Transverse colon (tissue), 4 donors: ENCODE measurements around the gene ME3. TPM values are rescaled to one million over a fixed set of nuclear protein-coding genes. Genes with fewer than 3 reads are reported as not detected.

ENCODE experiments used
- DNase-seq: peaks from one replicate; pipeline ENCODE4 v3.0.0-alpha.2; 2019
- H3K27ac ChIP-seq, 4 donors: fragments of 200-600 bp; sonication (generic); 2 replicates each; pipeline ENCODE4 v1.5.1; 2016 to 2018; ENCODE audit warnings: inconsistent platforms in 4 of 4
- H3K27me3 ChIP-seq: fragments of 200-600 bp; sonication (generic); 2 replicates; pipeline ENCODE4 v1.5.1; 2017; ENCODE audit warnings: inconsistent platforms
- H3K36me3 ChIP-seq, 4 donors: fragments of 200-600 bp; sonication (generic); 2 replicates each; pipeline ENCODE4 v1.5.1; 2017 to 2019; ENCODE audit warnings: inconsistent platforms in 4 of 4
- H3K4me1 ChIP-seq, 4 donors: fragments of 200-600 bp; sonication (generic); 2 replicates each; pipeline ENCODE4 v1.5.1; 2017 to 2020; ENCODE audit warnings: inconsistent platforms in 4 of 4
- H3K4me3 ChIP-seq, 4 donors: fragments of 200-600 bp; sonication (generic); 1 replicate in 1 of 4; 2 replicates in 3 of 4; pipeline versions ENCODE4 v1.5.1 to v1.6.1; 2017 to 2019; ENCODE audit warnings: inconsistent platforms in 4 of 4
- H3K9me3 ChIP-seq, 2 donors: fragments of 200-600 bp; sonication (generic); 2 replicates each; pipeline ENCODE4 v1.5.1; 2017 to 2019; ENCODE audit warnings: inconsistent platforms in 2 of 2
- EP300 ChIP-seq: sonication (generic); formaldehyde crosslinking; IDR thresholded peaks from one replicate; pipeline ENCODE4 v1.6.1; 2017; ENCODE audit warnings: antibody characterized with exemption, low read depth
- POLR2A ChIP-seq: fragments of 450-650 bp; IDR thresholded peaks from one replicate; pipeline ENCODE4 v1.6.1; 2016; ENCODE audit warnings: antibody characterized with exemption, mild to moderate bottlenecking, moderate library complexity
- POLR2AphosphoS5 ChIP-seq, 3 donors: sonication (generic); formaldehyde crosslinking; IDR thresholded peaks; one replicate each; pipeline ENCODE4 v1.6.1; 2016; ENCODE audit warnings: antibody characterized with exemption in 3 of 3
- WGBS, 2 donors: methylation state at CpG; one replicate each; pipeline ENCODE4 v1.1.5; 2018; ENCODE audit warnings: low coverage in 1 of 2; 5-methylcytosine and 5-hydroxymethylcytosine counted together
- in situ Hi-C, 4 donors: fragments of 200-750 bp; cut with MboI; loops; one replicate each; pipeline versions ENCODE4 v1.15.0 to v1.15.1; 2017; ENCODE audit warnings: low sequenced_read_pairs in 3 of 4, low pct_ligation_motif_present in 1 of 4, low pct_unique_long_range_greater_than_20kb in 1 of 4
- intact Hi-C: fragments of 100-400 bp; cut with DNase I; formaldehyde crosslinking; loops from one replicate; pipeline ENCODE4 v1.15.1; 2023; ENCODE audit warnings: low total_unique reads
- total RNA-seq, 4 donors: library from RNA; depleted of rRNA; stranded (reverse); fragments of >200 nt; gene quantifications; one replicate each; pipeline ENCODE4 v1.1.0, GENCODE V29; 2016
- TF ChIP-seq, protein P1 (sequence below), 5 experiments: fragments of 200-600 bp in 3 of 5; fragments of 450-650 bp in 2 of 5; sonication (generic) in 3 of 5; IDR thresholded peaks; 1 replicate in 2 of 5; 2 replicates in 3 of 5; pipeline ENCODE4 v1.5.1; 2016 to 2017; ENCODE audit warnings: antibody characterized with exemption in 5 of 5, inconsistent platforms in 3 of 5, mild to moderate bottlenecking in 2 of 5, moderate library complexity in 1 of 5

Gene ME3
- total RNA-seq, 4 donors from 2014 or later: 91.8 to 258 (median 116) TPM

DNA sequence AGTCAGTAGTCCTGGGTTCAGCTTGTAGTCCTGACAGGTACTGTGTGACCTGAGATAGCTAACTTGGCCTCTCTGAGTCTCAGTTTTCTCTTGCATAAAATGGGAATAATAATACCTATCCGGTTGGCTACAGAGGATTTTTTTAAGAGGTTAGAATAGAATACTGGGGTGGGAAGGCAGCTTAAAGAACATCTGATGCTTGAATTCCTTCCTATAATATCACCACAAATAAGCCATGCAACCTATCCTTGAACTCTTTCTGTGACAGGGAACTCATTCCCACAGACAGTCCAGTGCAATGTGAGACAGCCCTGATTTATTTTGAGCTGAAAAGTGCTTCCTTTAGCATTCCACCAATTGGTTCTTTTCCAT is 187.6 kb downstream of the ME3 start:
- Histone ChIP-seq H3K4me1 (no peaks in the 10 kb centered on the region), H3K9me3 (no peaks in the 10 kb centered on the region), H3K27me3 (no peaks in the 10 kb centered on the region), H3K27ac (peak overlapping the region in 2 of 4 donors; percentile 2 to 12), H3K36me3 (no peaks in the 10 kb centered on the region), H3K4me3 (no peak overlapping the region)
- intact Hi-C loops: no loop called here
- DNase-seq: no peak
- in situ Hi-C loops: no loop called here
- TF ChIP-seq, protein P1, sequence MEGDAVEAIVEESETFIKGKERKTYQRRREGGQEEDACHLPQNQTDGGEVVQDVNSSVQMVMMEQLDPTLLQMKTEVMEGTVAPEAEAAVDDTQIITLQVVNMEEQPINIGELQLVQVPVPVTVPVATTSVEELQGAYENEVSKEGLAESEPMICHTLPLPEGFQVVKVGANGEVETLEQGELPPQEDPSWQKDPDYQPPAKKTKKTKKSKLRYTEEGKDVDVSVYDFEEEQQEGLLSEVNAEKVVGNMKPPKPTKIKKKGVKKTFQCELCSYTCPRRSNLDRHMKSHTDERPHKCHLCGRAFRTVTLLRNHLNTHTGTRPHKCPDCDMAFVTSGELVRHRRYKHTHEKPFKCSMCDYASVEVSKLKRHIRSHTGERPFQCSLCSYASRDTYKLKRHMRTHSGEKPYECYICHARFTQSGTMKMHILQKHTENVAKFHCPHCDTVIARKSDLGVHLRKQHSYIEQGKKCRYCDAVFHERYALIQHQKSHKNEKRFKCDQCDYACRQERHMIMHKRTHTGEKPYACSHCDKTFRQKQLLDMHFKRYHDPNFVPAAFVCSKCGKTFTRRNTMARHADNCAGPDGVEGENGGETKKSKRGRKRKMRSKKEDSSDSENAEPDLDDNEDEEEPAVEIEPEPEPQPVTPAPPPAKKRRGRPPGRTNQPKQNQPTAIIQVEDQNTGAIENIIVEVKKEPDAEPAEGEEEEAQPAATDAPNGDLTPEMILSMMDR (IDR thresholded peaks at IDR 0.05): no peak
- TF ChIP-seq POLR2AphosphoS5 (IDR thresholded peaks at IDR 0.05) (no peak), POLR2A (no peak), EP300 (no peak)
- WGBS, 2 donors: 89 to 100% methylated on average over 1 of the region's 1 CpG

DNA sequence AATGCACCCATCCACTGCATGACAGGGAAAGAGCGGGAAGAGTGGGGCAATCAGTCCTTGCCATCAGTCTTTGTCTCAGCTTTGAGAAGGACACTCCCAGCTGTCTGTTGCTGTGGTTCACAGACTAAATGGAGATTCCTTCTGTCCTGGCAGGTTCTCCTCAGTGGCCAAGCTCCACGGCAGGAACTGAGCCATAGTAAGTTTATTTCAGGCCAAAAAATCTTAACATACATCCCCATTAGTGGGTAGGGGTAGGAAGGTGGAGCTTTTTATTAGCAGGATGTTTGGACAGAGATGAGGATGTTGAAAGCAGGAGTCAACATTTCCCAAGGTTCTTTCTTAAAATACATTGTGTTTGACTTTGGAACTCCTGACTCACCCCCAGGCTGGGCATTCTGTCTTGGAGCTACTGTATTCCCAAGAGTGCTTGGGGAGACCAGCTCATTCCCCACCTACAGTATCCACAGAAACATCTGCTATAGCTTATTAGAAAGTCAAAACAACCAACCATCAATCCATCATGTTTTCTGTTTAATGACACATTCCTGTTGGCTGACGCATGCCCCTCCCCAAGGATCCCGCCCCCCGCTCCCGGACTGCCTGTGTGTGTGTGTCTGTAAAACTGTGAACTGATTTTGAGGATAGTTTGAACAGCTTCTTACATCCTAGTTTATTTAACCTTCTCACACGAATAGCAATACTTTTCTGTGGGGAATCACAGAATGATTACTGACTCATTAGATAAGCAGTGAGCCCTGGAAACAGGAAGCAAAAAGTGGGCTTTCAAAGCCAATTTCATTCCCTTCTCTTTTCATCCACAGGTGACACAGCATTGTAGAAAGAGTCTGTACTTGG is 188.2 kb downstream of the ME3 start:
- intact Hi-C loops (no loop called here), in situ Hi-C loops (no loop called here)
- no peak for TF ChIP-seq EP300
- no peak for TF ChIP-seq POLR2A
- no peak for TF ChIP-seq POLR2AphosphoS5 (IDR thresholded peaks at IDR 0.05)
- TF ChIP-seq, protein P1 (IDR thresholded peaks at IDR 0.05): no peak
- Histone ChIP-seq H3K27me3 (no peaks in the 10 kb centered on the region), H3K27ac (peak overlapping the region in 2 of 4 donors; percentile 2 to 12), H3K9me3 (no peaks in the 10 kb centered on the region), H3K36me3 (no peaks in the 10 kb centered on the region), H3K4me1 (no peaks in the 10 kb centered on the region), H3K4me3 (no peak overlapping the region)
- WGBS, 2 donors: 62 to 68% methylated on average over 6 to 7 of the region's 7 CpGs
- DNase-seq: no peak

DNA sequence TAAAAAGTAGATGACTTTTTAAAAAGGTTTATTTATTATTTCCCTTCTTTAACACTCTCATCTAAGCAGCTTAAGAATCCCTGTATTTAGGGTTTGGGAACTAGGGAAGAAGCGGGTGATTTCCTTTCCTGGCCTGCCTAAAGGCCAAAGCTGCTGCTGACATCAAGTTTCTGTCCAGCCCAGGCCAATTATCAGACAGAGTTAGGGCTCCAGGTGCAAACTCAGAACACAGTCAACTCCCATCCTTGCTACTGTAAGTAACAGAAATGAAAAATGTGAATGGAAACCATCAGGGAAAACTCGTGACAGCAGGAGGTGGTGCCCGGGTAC is 188.8 kb downstream of the ME3 start:
- H3K27ac ChIP-seq: peak overlapping the region in 1 of 4 donors; percentile 2
- no peaks in the 10 kb centered on the region for H3K9me3 ChIP-seq
- intact Hi-C loops (no loop called here), in situ Hi-C loops (no loop called here)
- no peak for TF ChIP-seq EP300
- TF ChIP-seq, protein P1 (IDR thresholded peaks at IDR 0.05): no peak
- no peak for TF ChIP-seq POLR2A
- no peak for TF ChIP-seq POLR2AphosphoS5 (IDR thresholded peaks at IDR 0.05)
- H3K27me3 ChIP-seq: no peaks in the 10 kb centered on the region
- no peaks in the 10 kb centered on the region for H3K36me3 ChIP-seq
- H3K4me1 ChIP-seq: no peaks in the 10 kb centered on the region
- no peak for DNase-seq
- 77% methylated on average over 3 of the region's 3 CpGs; no CpG with 5 or more reads in 1 of the 2 donors for WGBS, 2 donors
- H3K4me3 ChIP-seq: no peak overlapping the region

DNA sequence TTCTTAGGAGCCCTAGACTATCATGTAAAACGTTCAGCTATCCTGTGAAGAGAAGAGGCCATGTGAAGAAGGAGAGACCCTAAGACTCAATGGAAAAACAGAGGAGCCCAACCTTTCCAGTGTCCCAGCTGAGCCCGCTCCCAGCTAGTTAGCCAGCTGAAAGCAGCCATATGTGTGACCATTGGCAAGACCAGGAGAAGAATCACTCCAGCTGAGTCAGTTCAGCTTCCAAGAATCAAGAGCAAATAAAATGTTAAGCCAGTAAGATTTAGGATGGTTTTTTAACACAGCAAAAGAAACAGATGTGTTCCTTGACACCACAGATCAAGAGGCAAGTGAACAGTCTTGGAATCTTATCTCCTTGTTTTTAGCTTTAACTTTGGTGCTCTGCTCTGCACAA is 189.7 kb downstream of the ME3 start:
- no peaks in the 10 kb centered on the region for H3K36me3 ChIP-seq
- in situ Hi-C loops: no loop called here
- DNase-seq: no peak
- intact Hi-C loops: no loop called here
- H3K4me3 ChIP-seq: no peak overlapping the region
- no peaks in the 10 kb centered on the region for H3K9me3 ChIP-seq
- 82% methylated on average over 2 of the region's 2 CpGs; no CpG with 5 or more reads in 1 of the 2 donors for WGBS, 2 donors
- TF ChIP-seq, protein P1 (IDR thresholded peaks at IDR 0.05): no peak
- H3K27ac ChIP-seq: no peak overlapping the region
- no peaks in the 10 kb centered on the region for H3K27me3 ChIP-seq
- no peaks in the 10 kb centered on the region for H3K4me1 ChIP-seq
